Measurements from ENCODE around the gene P2RX2.

Gene P2RX2

GRCh38 chr12:132669166-132669879 is 50.7 kb downstream of the P2RX2 start:
- Histone ChIP-seq H3K27ac (ENCODE audit: low read depth, low read length) (no peak overlapping the region), H3K4me3 (ENCODE audit: low read depth, low read length) (no peak overlapping the region), H3K9me3 (ENCODE audit: control insufficient read depth, insufficient read depth, low read depth, low read length) (no peaks in the 10 kb centered on the region), H3K27me3 (ENCODE audit: control insufficient read depth, insufficient read depth, low read length) (no peaks in the 10 kb centered on the region), H3K36me3 (ENCODE audit: control insufficient read depth, insufficient read depth, low read length) (peaks cover 91% of the 10 kb centered on the region), H3K4me1 (ENCODE audit: control insufficient read depth, insufficient read depth, low read length) (no peaks in the 10 kb centered on the region), H3K9ac (ENCODE audit: low read length) (no peak overlapping the region)

Measured in HUES6 (cell line).